ENCODE results near the gene EFHC2. TPM values are rescaled to one million over a fixed set of nuclear protein-coding genes. Genes with fewer than 3 reads are reported as not detected.

Gene EFHC2
- total RNA-seq = not detected in 2 replicates

GRCh38 chrX:44343412-44344141, at the start of gene EFHC2:
EFHC2 (minus strand) TSS chrX:44343672; CDS start chrX:44343588, 84 bp downstream.
- Mint-ChIP-seq H3K27me3 (peaks cover 2% of the 10 kb centered on the region), H3K9me3 (no peaks in the 10 kb centered on the region), H3K4me1 (peaks cover 12% of the 10 kb centered on the region), H3K27ac (peak within 1 kb of the TSS; percentile 74), H3K4me3 (peak within 1 kb of the TSS; percentile 82), H3K36me3 (ENCODE audit: low read depth) (no peaks in the 10 kb centered on the region)
- ChIA-PET POLR2A (no interaction called here), CTCF (no interaction called here)
- DNase-seq = peak; percentile 27
- TF ChIP-seq, protein P1, sequence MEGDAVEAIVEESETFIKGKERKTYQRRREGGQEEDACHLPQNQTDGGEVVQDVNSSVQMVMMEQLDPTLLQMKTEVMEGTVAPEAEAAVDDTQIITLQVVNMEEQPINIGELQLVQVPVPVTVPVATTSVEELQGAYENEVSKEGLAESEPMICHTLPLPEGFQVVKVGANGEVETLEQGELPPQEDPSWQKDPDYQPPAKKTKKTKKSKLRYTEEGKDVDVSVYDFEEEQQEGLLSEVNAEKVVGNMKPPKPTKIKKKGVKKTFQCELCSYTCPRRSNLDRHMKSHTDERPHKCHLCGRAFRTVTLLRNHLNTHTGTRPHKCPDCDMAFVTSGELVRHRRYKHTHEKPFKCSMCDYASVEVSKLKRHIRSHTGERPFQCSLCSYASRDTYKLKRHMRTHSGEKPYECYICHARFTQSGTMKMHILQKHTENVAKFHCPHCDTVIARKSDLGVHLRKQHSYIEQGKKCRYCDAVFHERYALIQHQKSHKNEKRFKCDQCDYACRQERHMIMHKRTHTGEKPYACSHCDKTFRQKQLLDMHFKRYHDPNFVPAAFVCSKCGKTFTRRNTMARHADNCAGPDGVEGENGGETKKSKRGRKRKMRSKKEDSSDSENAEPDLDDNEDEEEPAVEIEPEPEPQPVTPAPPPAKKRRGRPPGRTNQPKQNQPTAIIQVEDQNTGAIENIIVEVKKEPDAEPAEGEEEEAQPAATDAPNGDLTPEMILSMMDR (IDR thresholded peaks at IDR 0.05) = no peak
- intact Hi-C loops (cut with micrococcal nuclease) = no loop called here
- ATAC-seq (ENCODE audit: low read depth) = peak; percentile 58

DNA sequence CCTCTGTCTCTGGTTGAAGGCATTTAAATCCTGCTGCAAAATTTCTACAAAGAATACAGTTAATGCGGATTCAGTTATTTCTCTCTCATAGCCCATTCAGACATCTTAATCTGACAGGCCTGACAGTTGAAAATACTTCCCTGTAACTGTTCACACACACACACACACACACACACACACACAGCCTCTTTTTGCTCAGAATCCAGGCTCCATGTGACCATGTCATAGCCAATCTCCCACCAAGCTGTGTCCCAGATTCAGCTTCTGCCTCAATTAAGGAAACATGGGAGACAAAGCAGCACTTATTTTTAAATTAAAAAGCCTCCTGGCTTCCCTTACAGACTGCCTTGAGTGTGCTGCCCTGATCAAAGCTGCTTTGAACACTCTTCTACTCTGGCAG, 49.3 kb upstream of the EFHC2 start:
- intact Hi-C loops (cut with micrococcal nuclease) = no loop called here
- Mint-ChIP-seq H3K9me3 (peaks cover 2% of the 10 kb centered on the region), H3K27ac (no peak overlapping the region), H3K4me1 (no peaks in the 10 kb centered on the region), H3K27me3 (no peaks in the 10 kb centered on the region), H3K36me3 (ENCODE audit: low read depth) (no peaks in the 10 kb centered on the region), H3K4me3 (no peak overlapping the region)
- no peak for ATAC-seq (ENCODE audit: low read depth)
- no peak for DNase-seq
- CTCF ChIA-PET = no interaction called here
- POLR2A ChIA-PET = no interaction called here
- TF ChIP-seq, protein P1 (IDR thresholded peaks at IDR 0.05) = no peak

DNA sequence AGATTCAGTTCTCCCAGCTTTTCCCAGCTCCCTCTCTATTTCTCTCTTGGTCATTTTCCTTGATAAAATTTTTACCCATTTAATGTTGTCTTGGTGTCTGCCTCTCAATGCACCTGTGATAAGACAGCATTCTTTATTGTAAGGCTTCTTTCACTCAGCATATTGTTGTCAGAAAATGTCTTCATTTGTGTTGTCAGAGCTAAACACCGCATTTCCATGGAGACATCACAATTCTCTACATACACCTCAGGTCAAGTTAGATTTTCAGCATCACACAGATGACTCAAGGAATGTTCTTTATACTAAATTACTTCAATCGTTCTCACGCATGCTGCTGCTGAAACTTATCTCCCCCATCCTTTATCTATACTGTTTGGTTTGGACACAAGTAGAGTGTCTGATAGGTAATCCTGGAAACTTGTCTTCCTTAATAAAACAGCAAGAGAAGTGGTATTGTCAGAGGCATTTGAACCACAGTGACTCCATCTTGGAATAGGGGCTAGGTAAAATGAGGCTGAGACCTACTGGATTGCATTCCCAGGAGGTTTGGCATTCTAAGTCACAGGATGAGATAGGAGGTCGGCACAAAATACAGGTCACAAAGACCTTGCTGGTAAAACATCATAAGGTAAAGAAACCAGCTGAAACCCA, 41.3 kb upstream of the EFHC2 start:
- ATAC-seq (ENCODE audit: low read depth) = no peak
- no peaks in the 10 kb centered on the region for H3K4me1 Mint-ChIP-seq
- TF ChIP-seq, protein P1 (IDR thresholded peaks at IDR 0.05) = no peak
- no peak overlapping the region for H3K27ac Mint-ChIP-seq
- no peaks in the 10 kb centered on the region for H3K27me3 Mint-ChIP-seq
- no peaks in the 10 kb centered on the region for H3K36me3 Mint-ChIP-seq (ENCODE audit: low read depth)
- CTCF ChIA-PET = no interaction called here
- DNase-seq = no peak
- no peak overlapping the region for H3K4me3 Mint-ChIP-seq
- intact Hi-C loops (cut with micrococcal nuclease) = no loop called here
- H3K9me3 Mint-ChIP-seq = no peaks in the 10 kb centered on the region
- POLR2A ChIA-PET = no interaction called here

GRCh38 chrX:44382871-44383270, 39.4 kb upstream of the EFHC2 start:
- H3K27me3 Mint-ChIP-seq = no peaks in the 10 kb centered on the region
- H3K9me3 Mint-ChIP-seq = no peaks in the 10 kb centered on the region
- no peaks in the 10 kb centered on the region for H3K4me1 Mint-ChIP-seq
- ChIA-PET POLR2A (no interaction called here), CTCF (no interaction called here)
- intact Hi-C loops (cut with micrococcal nuclease) = no loop called here
- H3K27ac Mint-ChIP-seq = no peak overlapping the region
- H3K4me3 Mint-ChIP-seq = no peak overlapping the region
- no peak for ATAC-seq (ENCODE audit: low read depth)
- H3K36me3 Mint-ChIP-seq (ENCODE audit: low read depth) = no peaks in the 10 kb centered on the region
- no peak for DNase-seq
- TF ChIP-seq, protein P1 (IDR thresholded peaks at IDR 0.05) = no peak

DNA sequence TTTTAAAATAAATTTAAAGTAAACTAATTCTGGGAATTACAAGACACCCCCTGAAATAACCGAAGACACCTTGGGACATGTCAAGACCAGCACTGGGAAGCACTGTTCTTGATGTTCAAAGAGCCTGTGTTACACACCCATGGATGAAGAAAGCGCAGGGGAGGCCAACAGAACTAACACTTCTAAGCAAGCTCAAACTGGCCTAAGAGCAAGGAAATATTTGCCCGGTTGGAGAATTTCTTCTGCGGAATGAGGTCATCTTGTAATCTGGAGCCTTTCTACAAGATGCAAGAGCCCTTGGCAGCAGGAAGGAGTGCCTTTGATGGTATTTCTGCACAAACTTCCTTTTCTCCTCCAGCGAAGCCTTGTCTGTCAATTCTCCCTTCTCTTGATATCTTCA, 9.3 kb upstream of the EFHC2 start:
- POLR2A ChIA-PET = no interaction called here
- no peaks in the 10 kb centered on the region for H3K4me1 Mint-ChIP-seq
- H3K27ac Mint-ChIP-seq = no peak overlapping the region
- TF ChIP-seq, protein P1 (IDR thresholded peaks at IDR 0.05) = no peak
- H3K4me3 Mint-ChIP-seq = no peak overlapping the region
- DNase-seq (no peak), ATAC-seq (ENCODE audit: low read depth) (no peak)
- H3K27me3 Mint-ChIP-seq = peaks cover 7% of the 10 kb centered on the region
- no peaks in the 10 kb centered on the region for H3K36me3 Mint-ChIP-seq (ENCODE audit: low read depth)
- intact Hi-C loops (cut with micrococcal nuclease) = no loop called here
- no peaks in the 10 kb centered on the region for H3K9me3 Mint-ChIP-seq
- CTCF ChIA-PET = interaction anchor here (1.1 kb wide), 1 partner anchor 10 kb away, joined by 4 read pairs; no protein-coding TSS in a partner anchor
